Rectal smooth muscle tissue (tissue), 1 donor: ENCODE measurements around the gene RNU1-3.
A peak's percentile ranks its signal among the peaks of the same experiment; 100 is the strongest.
"Not testable (repeated sequence)": the region's sequence is repeated elsewhere in the genome, so short reads cannot be mapped to it uniquely, and the experiment has no call there.

Experiments used
- H3K27ac ChIP-seq: one replicate; pipeline ENCODE4 v1.7.0; 2013; ENCODE audit warnings: low read depth, low read length, inconsistent platforms
- H3K27me3 ChIP-seq: one replicate; pipeline ENCODE4 v1.7.0; 2013; ENCODE audit warnings: low read length; ENCODE audit not compliant: control insufficient read depth, insufficient read depth
- H3K36me3 ChIP-seq: one replicate; pipeline ENCODE4 v1.7.0; 2013; ENCODE audit warnings: low read length; ENCODE audit not compliant: control insufficient read depth, insufficient read depth
- H3K4me1 ChIP-seq: one replicate; pipeline ENCODE4 v1.7.0; 2013; ENCODE audit warnings: low read length; ENCODE audit not compliant: control insufficient read depth, insufficient read depth
- H3K4me3 ChIP-seq: one replicate; pipeline ENCODE4 v1.7.0; 2013; ENCODE audit warnings: low read length
- H3K9ac ChIP-seq: one replicate; pipeline ENCODE4 v1.7.0; 2013; ENCODE audit warnings: low read length

The RNU1-3 gene

DNA sequence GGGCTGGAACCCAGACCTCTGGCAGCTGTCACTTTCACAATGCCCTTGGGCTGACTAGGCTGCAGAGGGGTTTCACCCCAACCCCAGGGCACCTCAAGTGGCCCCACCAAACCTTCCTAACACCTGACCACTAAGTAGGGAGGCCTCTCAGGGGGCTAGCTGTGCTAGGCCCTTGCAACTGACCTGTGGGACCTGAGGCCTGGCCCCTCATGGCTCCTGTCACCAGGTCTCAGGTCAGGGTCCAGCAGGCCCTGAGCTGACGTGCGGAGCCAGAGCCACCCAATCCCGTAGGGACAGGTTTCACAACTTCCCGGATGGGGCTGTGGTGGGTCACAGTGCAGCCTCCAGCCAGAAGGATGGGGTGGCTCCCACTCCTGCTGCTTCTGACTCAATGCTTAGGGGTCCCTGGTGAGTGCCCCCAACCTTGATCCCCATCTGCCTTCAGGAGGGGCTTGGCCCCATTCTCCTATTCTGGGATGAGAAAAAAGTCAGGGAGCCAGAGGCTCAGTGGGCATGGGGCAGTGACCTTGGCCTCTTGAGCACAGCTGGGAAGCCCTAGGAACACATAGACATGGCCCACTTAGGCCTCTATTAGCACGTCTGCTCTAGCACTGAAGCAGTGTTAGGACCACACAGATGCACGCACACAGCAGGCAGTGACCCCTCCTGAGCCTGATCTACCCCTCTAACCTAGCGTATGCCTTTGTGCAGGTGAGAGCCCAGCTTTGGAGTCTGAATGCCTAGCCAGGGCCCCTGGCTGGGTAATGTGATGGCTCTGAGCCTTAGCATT lies 21.3 kb downstream of the RNU1-3 start:
- peaks cover 12% of the 10 kb centered on the region for H3K4me1 ChIP-seq
- not testable (repeated sequence) for H3K27me3 ChIP-seq, H3K36me3 ChIP-seq, H3K27ac ChIP-seq, H3K9ac ChIP-seq
- peak overlapping the region; percentile 85 for H3K4me3 ChIP-seq

DNA sequence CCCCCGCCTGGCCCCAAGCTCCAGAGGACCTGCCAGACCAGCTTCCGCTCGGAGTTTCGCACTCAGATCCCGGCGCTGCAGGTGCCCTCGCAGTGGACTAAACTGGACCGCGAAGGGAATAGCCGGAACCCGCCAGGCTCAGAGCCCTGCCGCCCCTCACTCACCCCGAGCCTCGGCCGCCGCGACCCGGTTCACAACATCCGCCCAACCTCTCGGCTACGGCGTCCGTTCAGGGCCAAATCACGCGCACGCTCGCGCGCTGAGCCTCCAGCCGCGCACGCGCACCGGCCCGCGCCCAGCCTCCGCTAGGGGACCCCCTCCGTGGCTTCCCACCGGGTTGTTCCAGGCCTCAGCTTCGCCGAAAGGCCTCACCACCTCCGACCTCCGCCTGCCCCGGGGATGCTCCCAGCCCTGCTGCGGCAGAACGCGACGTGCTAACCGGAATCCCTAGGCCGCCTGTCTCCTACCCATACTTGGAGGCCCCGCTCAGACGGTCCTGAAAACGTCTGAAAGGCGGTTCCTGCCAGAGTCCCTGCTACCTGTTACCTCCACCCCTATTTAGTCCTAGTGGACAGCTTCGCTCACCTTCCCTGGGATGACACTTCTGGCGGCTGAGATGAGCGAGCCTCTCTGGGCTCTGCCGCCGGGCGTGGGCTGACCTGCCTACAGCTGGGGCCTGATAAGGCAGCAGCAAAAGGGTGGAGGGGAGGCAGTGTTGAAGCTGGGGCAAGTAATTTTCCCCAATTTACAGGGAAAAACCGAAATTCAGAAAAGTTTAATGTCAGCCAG lies 22.1 kb downstream of the RNU1-3 start:
- H3K36me3 ChIP-seq, H3K27me3 ChIP-seq: not testable (repeated sequence)
- H3K4me1 ChIP-seq, result peaks cover 12% of the 10 kb centered on the region
- peak overlapping the region; percentile 88 for H3K27ac ChIP-seq
- peak overlapping the region; percentile 85 for H3K4me3 ChIP-seq
- H3K9ac ChIP-seq, result peak overlapping the region; percentile 87

DNA sequence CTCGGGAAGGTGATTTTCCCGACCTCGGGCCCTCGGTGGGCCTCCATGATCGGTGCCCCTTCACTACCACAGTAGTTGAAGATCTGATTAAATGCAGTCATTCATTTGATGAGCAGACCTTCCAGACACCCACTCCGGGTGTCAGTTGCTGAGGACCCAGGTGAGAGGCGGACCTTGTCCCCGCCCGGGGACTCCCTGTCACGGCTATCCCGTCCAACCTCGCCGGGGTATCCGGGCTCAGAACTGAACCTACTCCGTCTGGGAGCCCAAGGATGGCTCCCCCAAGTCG lies 22.6 kb downstream of the RNU1-3 start:
- H3K4me3 ChIP-seq, result peak overlapping the region; percentile 85
- peak overlapping the region; percentile 88 for H3K27ac ChIP-seq

DNA sequence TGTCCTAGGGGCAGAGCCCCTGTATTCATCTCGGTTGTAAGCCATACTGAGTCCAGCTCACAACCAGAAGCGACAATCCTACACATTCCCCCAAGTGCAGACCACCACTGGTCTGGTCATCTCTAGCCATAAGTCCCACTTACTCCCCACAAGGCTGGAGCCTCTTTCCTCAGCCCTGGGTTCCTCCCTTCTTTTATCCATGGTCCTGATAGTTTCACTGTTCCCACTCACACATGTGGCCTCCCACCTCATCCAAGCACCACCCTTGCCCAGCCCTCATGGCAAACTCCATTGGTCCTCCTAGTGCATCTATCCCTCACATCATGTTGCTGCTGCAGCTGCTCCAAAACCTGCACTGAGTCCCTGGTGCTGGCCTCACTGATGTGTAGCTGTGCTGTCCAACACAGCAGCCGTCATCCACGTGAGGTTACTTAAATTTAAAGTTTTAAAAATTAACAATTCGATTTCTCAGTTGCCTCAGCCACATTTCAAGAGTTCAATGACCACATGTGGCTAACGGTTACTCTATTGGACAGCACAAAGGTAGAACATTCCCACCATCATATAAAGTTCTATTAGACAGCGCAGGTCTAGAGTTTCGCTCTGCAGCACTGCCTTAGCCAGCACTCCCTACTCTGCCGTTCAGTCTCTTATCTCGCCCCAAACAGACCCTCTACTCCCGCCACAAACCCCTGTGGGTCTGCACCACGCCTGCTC lies 23.1 kb downstream of the RNU1-3 start:
- not testable (repeated sequence) for H3K27ac ChIP-seq, H3K27me3 ChIP-seq, H3K36me3 ChIP-seq
- H3K4me3 ChIP-seq, result peak overlapping the region; percentile 85
- peaks cover 12% of the 10 kb centered on the region for H3K4me1 ChIP-seq
- peak overlapping the region; percentile 87 for H3K9ac ChIP-seq

More for the DNA sequence above, 22.6 kb downstream of the RNU1-3 start:
- no peaks in the 10 kb centered on the region for H3K27me3 ChIP-seq
- peaks cover 12% of the 10 kb centered on the region for H3K4me1 ChIP-seq
- peak overlapping the region; percentile 87 for H3K9ac ChIP-seq
- peaks cover 3% of the 10 kb centered on the region for H3K36me3 ChIP-seq

- not testable (repeated sequence) for H3K9ac ChIP-seq, H3K27ac ChIP-seq, H3K27me3 ChIP-seq, H3K36me3 ChIP-seq
- peaks cover 12% of the 10 kb centered on the region for H3K4me1 ChIP-seq
- H3K4me3 ChIP-seq, result peak overlapping the region; percentile 11
Measured at GRCh38 chr1:16643001-16643411, 23.7 kb downstream of the RNU1-3 start.

DNA sequence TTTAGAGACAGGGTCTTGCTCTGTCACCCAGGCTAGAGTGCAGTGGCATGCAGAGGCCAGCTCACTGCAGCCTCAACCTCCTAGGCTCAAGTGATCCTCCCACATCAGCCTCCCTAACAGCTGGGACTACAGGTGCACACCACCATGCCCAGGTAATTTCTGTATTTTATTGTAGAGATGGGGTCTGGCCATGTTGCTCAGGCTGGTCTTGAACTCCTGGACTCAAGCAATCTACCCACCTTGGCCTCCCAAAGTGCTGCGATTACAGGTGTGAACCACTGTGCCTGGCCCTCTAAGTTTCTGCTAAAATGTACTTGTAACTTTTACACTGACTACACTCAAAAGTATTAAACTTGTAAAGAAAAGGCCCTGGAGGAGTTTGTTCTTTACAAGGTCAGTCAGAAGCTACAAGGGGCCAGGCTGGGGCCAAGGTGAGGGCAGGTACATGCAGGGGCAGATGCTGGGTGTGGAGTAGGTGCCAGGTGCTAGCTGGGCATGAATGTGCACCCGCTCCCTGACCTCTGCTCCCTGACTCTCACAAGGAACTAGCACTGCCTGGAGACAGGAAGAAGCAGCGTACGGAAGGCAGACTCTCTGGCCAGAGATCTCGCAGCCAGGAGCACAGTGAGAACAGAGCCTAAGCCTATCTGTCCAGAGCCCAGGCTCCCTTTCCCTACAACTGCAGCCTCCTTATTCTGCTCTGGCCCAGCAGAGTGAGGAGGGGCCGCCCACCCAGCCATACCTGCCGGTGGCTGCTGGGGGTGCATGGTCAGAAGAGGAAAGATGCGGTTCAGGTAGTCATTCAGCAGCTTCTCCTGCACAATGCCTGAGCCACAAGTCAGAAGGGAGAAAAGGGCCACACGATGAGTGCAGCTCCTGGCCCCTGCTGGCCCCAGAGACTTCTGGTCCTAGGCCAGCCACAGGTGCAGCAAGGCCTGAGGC lies 24.5 kb downstream of the RNU1-3 start:
- H3K27me3 ChIP-seq, H3K27ac ChIP-seq, H3K4me3 ChIP-seq, H3K9ac ChIP-seq, H3K36me3 ChIP-seq: not testable (repeated sequence)
- peaks cover 12% of the 10 kb centered on the region for H3K4me1 ChIP-seq

DNA sequence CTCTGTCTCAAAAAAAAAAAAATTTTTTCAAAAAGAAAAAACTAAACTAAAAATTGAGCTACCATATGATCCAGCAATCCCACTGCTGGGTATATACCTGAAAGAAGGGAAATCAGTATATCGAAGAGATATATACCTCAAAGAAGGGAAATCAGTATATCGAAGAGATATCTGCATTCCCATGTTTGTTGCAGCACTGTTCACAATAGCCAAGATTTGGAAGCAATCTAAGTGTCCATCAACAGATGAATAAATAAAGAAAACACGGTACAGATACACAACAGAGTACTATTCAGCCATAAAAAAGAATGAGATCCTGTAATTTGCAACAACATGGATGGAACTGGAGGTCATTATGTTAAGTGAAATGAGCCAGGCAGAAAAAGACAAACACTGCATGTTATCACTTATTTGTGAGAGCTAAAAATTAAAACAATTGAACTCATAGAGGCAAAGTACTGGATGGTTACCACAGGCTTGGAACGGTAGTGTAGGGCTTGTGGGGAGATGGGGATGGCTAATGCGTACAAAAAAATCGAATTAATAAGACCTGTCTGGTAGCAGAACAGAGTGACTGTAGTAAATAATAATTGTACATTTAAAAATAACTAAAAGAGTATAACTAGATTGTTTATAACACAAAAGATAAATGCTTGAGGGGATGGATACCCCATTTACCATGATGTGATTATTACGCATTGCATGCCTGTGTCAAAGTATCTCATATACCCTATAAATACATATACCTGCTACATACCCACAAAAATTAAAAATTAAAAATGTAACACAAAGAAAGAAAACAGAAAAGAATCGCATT lies 25.4 kb downstream of the RNU1-3 start:
- not testable (repeated sequence) for H3K27ac ChIP-seq, H3K27me3 ChIP-seq
- H3K4me1 ChIP-seq, result peaks cover 12% of the 10 kb centered on the region

DNA sequence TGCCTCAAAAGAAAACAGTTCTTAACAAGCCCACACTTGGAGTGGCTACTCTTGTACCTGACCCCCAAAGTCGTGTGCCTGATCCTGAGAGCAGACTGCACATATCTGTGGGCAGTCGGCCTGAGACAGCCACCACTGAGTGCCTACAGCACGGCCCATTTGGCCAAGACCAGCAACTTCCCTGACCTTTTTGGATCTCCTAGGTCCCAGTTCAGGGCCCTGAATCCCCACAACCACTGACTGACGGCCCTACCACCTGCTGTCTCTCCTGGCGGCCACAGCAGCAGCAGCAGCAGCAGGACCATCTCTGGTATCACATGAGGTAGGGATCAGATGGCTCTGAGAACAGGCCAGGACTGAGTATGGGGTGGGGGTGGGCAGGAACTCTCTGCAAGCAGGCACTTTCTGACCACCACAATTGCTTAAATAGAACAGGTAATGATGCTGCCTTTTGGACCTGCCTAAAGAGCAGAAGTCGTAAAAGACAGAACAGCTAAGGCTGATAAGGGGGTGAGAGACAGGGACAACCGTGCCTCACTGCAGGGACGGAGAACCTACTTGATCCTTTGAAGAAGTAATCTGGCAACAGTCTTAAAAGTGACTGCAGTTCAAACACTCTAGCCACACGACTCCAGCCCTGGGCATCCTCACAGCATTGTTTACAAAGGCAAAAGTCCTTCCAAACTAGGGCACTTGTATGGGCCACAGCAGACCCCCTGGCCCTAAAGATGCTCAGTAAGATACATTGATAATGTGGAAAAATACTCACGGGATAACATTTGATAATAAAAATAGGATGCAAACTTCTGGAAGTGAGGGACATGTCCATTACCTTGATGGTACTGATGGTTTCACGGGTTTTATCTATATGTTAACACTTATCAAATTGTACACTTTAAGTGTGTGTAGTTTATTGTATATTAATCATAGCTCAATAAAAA lies 27.4 kb downstream of the RNU1-3 start:
- not testable (repeated sequence) for H3K9ac ChIP-seq, H3K36me3 ChIP-seq, H3K27me3 ChIP-seq, H3K4me3 ChIP-seq, H3K27ac ChIP-seq
- peaks cover 12% of the 10 kb centered on the region for H3K4me1 ChIP-seq

More for the DNA sequence above, 25.4 kb downstream of the RNU1-3 start:
- not testable (repeated sequence) for H3K36me3 ChIP-seq, H3K4me3 ChIP-seq, H3K9ac ChIP-seq

DNA sequence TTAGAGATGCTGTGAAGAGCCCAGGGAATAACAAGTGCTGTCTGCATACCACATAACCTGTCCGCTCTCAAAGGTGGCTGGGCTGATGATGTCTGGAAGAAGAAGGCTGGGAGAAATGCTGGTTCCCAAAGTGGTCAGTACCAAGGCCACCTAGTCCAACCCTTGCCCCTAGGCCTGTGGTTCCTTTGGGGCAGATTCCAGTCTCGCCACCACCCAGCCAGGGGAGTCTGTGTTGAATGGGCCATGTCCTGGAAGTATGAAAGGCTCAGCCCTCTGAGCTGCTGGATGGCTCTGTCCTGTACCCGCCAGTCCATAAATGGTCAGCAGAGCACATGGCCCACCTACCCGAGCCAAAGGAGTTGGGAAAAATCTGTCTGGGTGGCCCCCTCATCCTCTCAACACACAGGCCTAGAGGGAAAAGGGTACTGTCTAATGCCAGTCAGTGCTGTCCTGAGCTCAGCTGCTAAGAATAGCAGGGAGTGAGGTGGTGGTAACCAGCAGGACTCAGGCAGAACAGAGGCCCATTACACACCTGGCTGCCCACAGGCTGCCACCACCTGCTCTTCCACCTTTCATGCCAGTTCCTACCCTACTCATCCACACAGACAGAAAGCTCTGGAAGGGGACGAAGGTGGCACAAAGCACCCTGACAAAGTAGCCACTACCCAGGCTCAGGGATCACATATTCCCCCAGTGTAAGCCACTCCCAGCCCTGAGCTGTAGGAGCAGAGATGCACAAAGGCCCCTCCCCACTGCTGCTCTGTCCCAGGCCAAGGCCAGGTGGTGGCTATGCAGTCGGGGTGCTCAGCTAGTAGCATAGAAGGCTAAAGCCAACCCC lies 28.6 kb downstream of the RNU1-3 start:
- not testable (repeated sequence) for H3K27me3 ChIP-seq, H3K27ac ChIP-seq, H3K4me1 ChIP-seq, H3K4me3 ChIP-seq, H3K9ac ChIP-seq
- H3K36me3 ChIP-seq, result peaks cover 10% of the 10 kb centered on the region

- not testable (repeated sequence) for H3K27me3 ChIP-seq, H3K4me1 ChIP-seq, H3K4me3 ChIP-seq, H3K27ac ChIP-seq, H3K9ac ChIP-seq
- peaks cover 24% of the 10 kb centered on the region for H3K36me3 ChIP-seq
Measured at GRCh38 chr1:16636551-16637195, 30.1 kb downstream of the RNU1-3 start.
